K562 (cell line): ENCODE measurements around the gene SETMAR. TPM values are rescaled to one million over a fixed set of nuclear protein-coding genes. Genes with fewer than 3 reads are reported as not detected.

Experiments used
- ATAC-seq: fragments of 200-7000 bp; cut with Tn5 transposase; 3 replicates; pipeline ENCODE4 v1.9.1; 2020; ENCODE audit warnings: moderate library complexity
- BruUV-seq: library from RNA; stranded (reverse); fragments of 400-500 nt; replicated peaks from 2 replicates; lab custom pipeline; 2021; lab: Mats Ljungman, UMichigan
- CTCF ChIA-PET: fragments of 300-600 bp; formaldehyde crosslinking; extraction: SDS; loops from one replicate; lab custom pipeline; 2021; ENCODE audit warnings: low intra/inter-chr PET ratio; lab: Yijun Ruan, JAX
- POLR2A ChIA-PET: fragments of 300-600, 350-650 bp; sonication (Branson Sonifier 250); formaldehyde crosslinking; extraction: SDS; loops from one replicate; lab custom pipeline; 2021; ENCODE audit warnings: antibody characterized with exemption, inconsistent platforms; lab: Yijun Ruan, JAX
- DNase-seq, 4 experiments: peaks; one replicate each; pipeline versions ENCODE4 v3.0.0 to v3.0.0-alpha.2; 2011 to 2018; ENCODE audit warnings: low spot score in 3 of 4, mixed read lengths in 3 of 4; ENCODE audit errors: extremely low read depth in 1 of 4
- FAIRE-seq: peaks from 2 replicates; lab custom pipeline; 2011; peaks lifted over from hg19 to GRCh38; lab: Jason Lieb, UNC
- H2AFZ ChIP-seq: 2 replicates; pipeline ENCODE4 v1.6.0; 2011; ENCODE audit warnings: low read depth, low read length, control low read depth, inconsistent platforms
- H3K27ac ChIP-seq: fragments of 200-600 bp; 3 replicates; pipeline ENCODE4 v1.8.0; 2011; ENCODE audit warnings: low read depth, mild to moderate bottlenecking, control low read depth, inconsistent platforms, low read length, moderate library complexity, mixed read lengths; ENCODE audit errors: extremely low read depth
- H3K27me3 ChIP-seq, 2 experiments: fragments of 300-600 bp in 1 of 2; 2 replicates in 1 of 2; 3 replicates in 1 of 2; pipeline versions ENCODE4 v1.6.0 to v1.8.0; 2011; ENCODE audit warnings: inconsistent platforms in 2 of 2, low read length in 2 of 2, mild to moderate bottlenecking in 1 of 2, mixed read lengths in 1 of 2, moderate library complexity in 1 of 2; ENCODE audit not compliant: control insufficient read depth in 2 of 2, insufficient read depth in 2 of 2
- H3K36me3 ChIP-seq: fragments of 300-600 bp; 3 replicates; pipeline ENCODE4 v1.8.0; 2011; ENCODE audit warnings: mild to moderate bottlenecking, low read length, inconsistent platforms; ENCODE audit not compliant: control insufficient read depth, insufficient read depth
- H3K4me1 ChIP-seq, 2 experiments: fragments of 200-600 bp in 1 of 2; replicated peaks in 1 of 2; 2 replicates in 1 of 2; 3 replicates in 1 of 2; pipeline versions ENCODE4 v1.5.1 to v1.8.0; 2011; ENCODE audit warnings: inconsistent platforms in 2 of 2, low read length in 2 of 2, mild to moderate bottlenecking in 1 of 2, mixed read lengths in 1 of 2, moderate library complexity in 1 of 2; ENCODE audit not compliant: control insufficient read depth in 2 of 2, insufficient read depth in 2 of 2
- H3K4me2 ChIP-seq: 2 replicates; pipeline ENCODE4 v1.6.1; 2011; ENCODE audit warnings: low read length, control low read depth, inconsistent platforms, mixed read lengths; ENCODE audit not compliant: insufficient read depth
- H3K4me3 ChIP-seq: fragments of 200-600 bp; sonication (generic), shearing (Covaris generic); 2 replicates; pipeline ENCODE4 v1.5.1; 2016; ENCODE audit warnings: control low read depth, inconsistent platforms
- H3K79me2 ChIP-seq: fragments of 200-600 bp; 3 replicates; pipeline ENCODE4 v1.8.0; 2011; ENCODE audit warnings: low read length, inconsistent platforms; ENCODE audit not compliant: control insufficient read depth, insufficient read depth
- H3K9ac ChIP-seq, 2 experiments: 2 replicates each; pipeline versions ENCODE4 v1.6.0 to v1.6.1; 2011; ENCODE audit warnings: low read depth in 2 of 2, low read length in 2 of 2, control low read depth in 1 of 2, inconsistent platforms in 1 of 2, mild to moderate bottlenecking in 1 of 2, mixed read lengths in 1 of 2; ENCODE audit not compliant: insufficient read depth in 1 of 2
- H3K9me1 ChIP-seq: one replicate; pipeline ENCODE4 v1.6.0; 2011; ENCODE audit warnings: inconsistent platforms, mild to moderate bottlenecking, low read length, moderate library complexity; ENCODE audit not compliant: control insufficient read depth, insufficient read depth
- H3K9me3 ChIP-seq: replicated peaks from 2 replicates; pipeline ENCODE4 v1.5.1; 2011; ENCODE audit warnings: low read depth, low read length, inconsistent platforms; ENCODE audit not compliant: control insufficient read depth, insufficient read depth
- H4K20me1 ChIP-seq: replicated peaks from 2 replicates; pipeline ENCODE4 v1.6.1; 2011; ENCODE audit warnings: low read length, inconsistent platforms, mixed read lengths; ENCODE audit not compliant: control insufficient read depth, insufficient read depth
- NFYB ChIP-seq: IDR thresholded peaks from 2 replicates; pipeline ENCODE4 v1.6.1; 2011; ENCODE audit warnings: mild to moderate bottlenecking, moderate library complexity; ENCODE audit not compliant: insufficient read length; ENCODE audit errors: extremely low read depth
- SMARCB1 ChIP-seq: IDR thresholded peaks from 2 replicates; pipeline ENCODE4 v1.6.1; 2011; ENCODE audit warnings: improper control_type of control experiment, low read depth; ENCODE audit not compliant: insufficient read length
- SP1 ChIP-seq: sonication (generic); formaldehyde crosslinking; IDR thresholded peaks from 2 replicates; pipeline ENCODE4 v1.8.1; 2022; ENCODE audit warnings: mild to moderate bottlenecking, missing genetic modification reagents
- STAT5B ChIP-seq: fragments of 250-450 bp; sonication (Bioruptor Pico); IDR thresholded peaks from 2 replicates; pipeline ENCODE4 v1.8.0; 2021; ENCODE audit warnings: mild to moderate bottlenecking, inconsistent platforms
- TFE3 ChIP-seq: fragments of 450-650 bp; formaldehyde crosslinking; IDR thresholded peaks from 2 replicates; pipeline ENCODE4 v1.4.0; 2020; ENCODE audit warnings: mild to moderate bottlenecking, mixed read lengths
- WGBS: fragments of 100-300 bp; shearing (Covaris generic); methylation state at CpG from one replicate; pipeline ENCODE4 v1.1.6; 2016; ENCODE audit warnings: low coverage, mixed read lengths; ENCODE audit not compliant: insufficient coverage; ENCODE audit errors: missing lambda C conversion rate; 5-methylcytosine and 5-hydroxymethylcytosine counted together
- in situ Hi-C: fragments of 300-500 bp; cut with MboI; formaldehyde crosslinking; loops from 4 replicates; pipeline ENCODE4 v1.15.0; 2018; ENCODE audit warnings: inconsistent platforms, mixed read lengths
- intact Hi-C: fragments of 100-400 bp; cut with micrococcal nuclease; formaldehyde crosslinking; loops from 2 replicates; pipeline ENCODE4 v1.14.2; 2022
- polyA plus RNA-seq, 8 experiments: library from polyadenylated mRNA; depleted of rRNA in 4 of 8; stranded (reverse) in 5 of 8; unstranded in 3 of 8; fragments of >200 nt; fragmentation: Nextera tagmentation in 2 of 8; fragmentation: Illumina TruSeq in 1 of 8; extraction: Ambion mirVana in 2 of 8; extraction: Trizol in 1 of 8; gene quantifications; 2 replicates each; pipeline versions ENCODE4 v1.2.1 to v1.2.3, GENCODE V29; 2011 to 2014; ENCODE audit warnings: inconsistent platforms in 1 of 8, missing spikeins in 1 of 8
- total RNA-seq, 7 experiments: library from RNA; depleted of rRNA in 6 of 7; stranded (reverse); fragments of >200 nt in 6 of 7; fragmentation: Illumina TruSeq in 2 of 7; extraction: Trizol in 2 of 7; gene quantifications; 2 replicates each; pipeline versions ENCODE4 v1.2.1 to v1.2.3, GENCODE V29; 2011 to 2021; ENCODE audit warnings: low replicate concordance in 1 of 7

SETMAR gene
- total and polyA plus RNA-seq, 9 of the 15 experiments (the other 6 are each of a cell fraction or from before 2014, with no cell fraction given) = 5.5 to 25.1 (median 18.2) TPM

GRCh38 chr3:4332574-4332973, 29.4 kb downstream of the SETMAR start:
- no peaks in the 10 kb centered on the region for H4K20me1 ChIP-seq
- no peak overlapping the region for H2AFZ ChIP-seq
- no peaks in the 10 kb centered on the region for H3K27me3 ChIP-seq
- no peaks in the 10 kb centered on the region for H3K9me1 ChIP-seq
- no peak overlapping the region for H3K9ac ChIP-seq
- H3K36me3 ChIP-seq = no peaks in the 10 kb centered on the region
- intact Hi-C loops (no loop called here), in situ Hi-C loops (no loop called here)
- FAIRE-seq (peak; percentile 6), ATAC-seq (no peak; the same call in 2 of the 3 replicates), DNase-seq (no peak)
- BruUV-seq = no TSS peak
- no peaks in the 10 kb centered on the region for H3K79me2 ChIP-seq
- no peak overlapping the region for H3K27ac ChIP-seq
- WGBS = 12% methylated on average over 3 of the region's 3 CpGs
- no peaks in the 10 kb centered on the region; the same call in 1 of the 2 replicates for H3K9me3 ChIP-seq
- TF ChIP-seq SP1 (CRISPR knock-in tag) (no peak), STAT5B (CRISPR knock-in tag) (no peak), NFYB (no peak), TFE3 (CRISPR knock-in tag) (no peak), SMARCB1 (no peak)
- no peaks in the 10 kb centered on the region for H3K4me1 ChIP-seq
- H3K4me2 ChIP-seq = no peak overlapping the region
- POLR2A ChIA-PET = interaction anchor here (0.6 to 1.1 kb wide), 2 partner anchors 112 to 261 kb away, joined by 3 read pairs; no protein-coding TSS in a partner anchor
- CTCF ChIA-PET = no interaction called here
- no peak overlapping the region for H3K4me3 ChIP-seq
